HG02798 (cell line): Measurements from ENCODE around the gene DHRS7C.

Source experiments
- ATAC-seq: cut with Tn5 transposase; IDR thresholded peaks from one replicate; pipeline ENCODE4 v1.9.1; 2021; ENCODE audit warnings: mild to moderate bottlenecking; ENCODE audit not compliant: unreplicated experiment, poor library complexity

DHRS7C gene

DNA sequence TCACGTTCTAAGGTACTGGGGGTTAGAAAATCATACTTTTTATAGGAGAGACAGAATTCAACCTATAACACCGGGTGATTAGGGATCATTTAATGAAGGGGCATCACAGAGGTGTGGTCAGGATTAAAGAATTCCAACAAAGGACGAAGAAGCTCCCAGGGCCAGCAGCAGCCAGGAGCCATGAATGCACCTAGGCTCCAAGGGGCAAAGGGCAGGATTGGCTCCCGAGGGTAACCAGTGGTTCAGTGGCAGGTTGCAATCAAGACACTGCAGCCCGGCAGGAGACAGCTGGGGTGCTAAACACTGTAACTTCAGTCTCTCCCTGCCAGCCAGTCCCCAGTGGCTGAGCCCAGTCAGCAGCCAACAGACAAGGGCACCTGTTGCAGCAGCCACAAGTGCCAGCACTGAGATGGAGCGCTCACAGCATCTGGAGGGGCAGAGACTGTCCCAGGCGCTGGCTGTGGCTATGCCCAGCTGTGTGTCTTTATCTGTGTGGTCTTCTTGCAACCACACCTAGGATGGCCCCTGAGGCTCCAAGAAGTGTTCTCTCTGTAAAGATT is 23.9 kb downstream of the DHRS7C start:
- ATAC-seq, result no peak

DNA sequence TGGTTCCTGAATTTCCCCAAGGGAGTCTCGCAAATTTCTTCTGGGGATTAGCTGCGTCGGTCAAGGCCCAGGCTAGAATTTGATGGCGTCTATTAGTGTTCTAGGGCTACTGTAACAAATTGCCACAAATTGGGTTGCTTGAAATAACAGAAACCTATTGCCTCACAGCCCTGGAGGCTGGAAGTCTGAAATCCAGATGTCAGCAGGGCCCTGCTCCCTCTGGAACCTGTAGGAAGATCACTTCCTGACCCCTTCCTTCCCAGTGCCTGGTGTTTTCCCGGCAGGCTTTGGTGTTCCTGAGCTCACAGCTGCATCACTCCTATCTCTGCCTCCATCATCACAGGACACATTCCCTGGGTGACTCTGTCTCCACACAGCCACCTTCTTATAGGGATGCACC is 24.4 kb downstream of the DHRS7C start:
- no peak for ATAC-seq

DNA sequence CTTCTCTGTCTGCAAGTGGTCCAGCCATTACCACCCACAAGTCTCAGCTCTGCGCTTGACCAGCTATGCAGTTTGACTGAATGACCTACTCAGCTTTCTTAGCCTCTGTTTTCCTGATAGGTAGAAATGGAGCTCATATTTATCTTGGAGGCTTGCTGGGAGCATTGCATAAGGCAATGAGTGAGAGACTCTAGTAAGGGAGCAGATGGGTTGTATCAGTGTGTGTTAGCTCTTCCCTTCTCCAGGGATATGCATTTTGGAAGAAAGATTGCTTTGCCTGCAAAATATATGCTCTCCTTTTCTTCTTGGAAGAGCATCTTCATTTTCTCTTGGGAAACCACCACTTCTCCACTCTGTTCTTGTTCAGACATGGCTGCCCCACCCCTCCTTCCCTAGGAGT is 26.1 kb downstream of the DHRS7C start:
- ATAC-seq, result no peak

DNA sequence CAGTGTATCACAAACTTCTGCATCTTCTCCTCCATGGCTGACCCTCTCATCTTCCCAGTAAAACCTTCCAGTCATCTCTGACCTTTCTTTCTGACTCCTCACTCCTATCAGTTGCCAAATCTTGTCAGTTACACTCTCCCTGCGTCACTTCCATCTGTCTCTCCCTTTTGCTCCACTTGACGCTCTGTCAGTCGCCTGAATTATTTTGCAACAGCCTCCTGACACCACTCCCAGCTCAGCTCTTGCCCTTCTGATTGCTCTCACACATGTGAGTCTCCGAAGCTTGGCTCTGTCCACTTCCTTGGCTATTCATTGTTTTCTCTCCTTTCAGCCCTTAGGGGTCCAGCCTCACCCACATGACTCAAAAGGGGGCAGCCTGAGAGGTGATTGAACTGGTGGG is 27.7 kb downstream of the DHRS7C start:
- no peak for ATAC-seq

DNA sequence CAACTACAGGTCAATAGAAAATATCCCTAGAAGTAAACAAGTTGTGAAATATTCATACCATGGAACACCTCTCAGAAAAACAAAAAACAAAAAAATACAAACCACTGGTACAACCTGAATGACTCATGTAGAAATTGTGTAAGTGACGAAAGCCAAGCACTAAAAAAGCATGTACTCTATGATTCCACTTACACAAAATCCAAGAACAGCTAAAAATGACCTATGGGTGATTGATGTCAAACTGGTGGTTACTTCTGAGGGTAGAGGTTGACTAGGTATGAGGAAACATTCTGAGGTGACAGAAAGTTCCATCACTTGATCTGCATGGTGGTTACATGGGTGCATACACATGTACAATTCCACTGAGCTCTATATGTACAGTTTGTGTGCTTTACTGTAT is 31.1 kb downstream of the DHRS7C start:
- no peak for ATAC-seq

DNA sequence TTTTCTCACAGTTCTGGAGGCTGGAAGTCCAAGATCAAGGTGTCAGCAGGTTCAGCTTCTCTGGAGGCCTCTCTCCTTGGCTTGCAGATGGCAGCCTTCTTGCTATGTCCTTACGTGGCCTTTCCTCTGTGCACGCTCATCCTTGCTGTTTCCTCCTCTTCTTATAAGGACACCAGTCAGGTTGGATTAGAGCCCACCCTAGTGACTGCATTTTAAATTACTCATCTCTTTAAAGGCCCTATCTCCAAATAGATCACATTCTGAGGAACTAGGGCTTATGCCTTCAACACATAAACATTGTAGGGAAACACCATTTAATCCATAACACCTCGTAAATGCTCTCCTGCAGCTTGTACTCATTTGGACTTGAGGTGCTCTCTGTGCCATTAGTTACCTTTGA is 36.3 kb downstream of the DHRS7C start:
- ATAC-seq, result no peak

DNA sequence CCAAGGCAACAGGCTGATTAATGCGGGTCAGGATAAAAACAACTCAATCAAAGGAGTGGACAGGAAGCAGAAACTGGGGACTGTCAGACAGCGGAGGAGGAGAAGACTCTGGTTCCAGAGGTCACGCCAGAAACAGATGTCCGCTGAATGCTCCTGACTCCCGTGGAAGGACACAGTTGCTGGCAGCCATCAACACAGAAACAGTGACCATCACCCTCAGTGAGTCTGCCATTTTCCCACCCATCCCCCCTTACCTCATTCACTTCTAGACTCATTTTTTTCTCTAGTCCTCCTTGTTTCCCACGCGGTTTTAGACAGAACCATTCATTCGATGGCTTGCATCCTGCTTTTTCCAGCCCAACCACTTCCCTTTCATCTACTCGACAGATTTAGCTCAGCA is 40.9 kb downstream of the DHRS7C start:
- no peak for ATAC-seq

DNA sequence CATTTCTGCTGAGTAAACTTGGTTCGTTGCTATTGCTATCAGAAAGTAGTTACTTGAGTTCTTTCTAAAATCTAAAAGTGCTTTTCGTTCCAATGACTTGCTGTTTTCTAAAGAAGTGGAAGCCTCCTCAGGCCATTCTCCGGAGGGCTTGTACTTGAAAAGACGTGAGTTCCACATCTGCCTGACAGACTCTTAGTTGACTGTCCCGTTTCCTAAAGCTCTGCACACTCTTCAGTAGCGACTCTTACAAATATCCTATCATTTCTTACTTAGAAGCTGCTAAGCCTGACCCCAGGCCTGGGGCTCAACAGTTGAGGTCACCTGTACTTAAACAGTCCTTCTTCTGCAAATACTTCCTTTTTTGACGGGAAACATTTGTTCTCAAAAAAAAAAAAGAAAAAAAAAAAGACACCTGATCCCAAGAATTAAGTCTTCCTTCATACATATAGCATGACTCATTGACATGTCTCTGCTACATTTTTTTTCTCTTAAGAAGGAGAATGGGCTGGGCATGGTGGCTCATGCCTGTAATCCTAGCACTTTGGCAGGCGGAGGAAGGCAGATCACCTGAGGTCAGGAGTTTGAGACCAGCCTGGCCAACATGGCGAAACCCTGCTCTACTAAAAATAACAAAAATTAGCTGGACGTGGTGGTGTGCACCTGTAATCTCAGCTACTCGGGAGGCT is 61.5 kb downstream of the DHRS7C start:
- no peak for ATAC-seq

DNA sequence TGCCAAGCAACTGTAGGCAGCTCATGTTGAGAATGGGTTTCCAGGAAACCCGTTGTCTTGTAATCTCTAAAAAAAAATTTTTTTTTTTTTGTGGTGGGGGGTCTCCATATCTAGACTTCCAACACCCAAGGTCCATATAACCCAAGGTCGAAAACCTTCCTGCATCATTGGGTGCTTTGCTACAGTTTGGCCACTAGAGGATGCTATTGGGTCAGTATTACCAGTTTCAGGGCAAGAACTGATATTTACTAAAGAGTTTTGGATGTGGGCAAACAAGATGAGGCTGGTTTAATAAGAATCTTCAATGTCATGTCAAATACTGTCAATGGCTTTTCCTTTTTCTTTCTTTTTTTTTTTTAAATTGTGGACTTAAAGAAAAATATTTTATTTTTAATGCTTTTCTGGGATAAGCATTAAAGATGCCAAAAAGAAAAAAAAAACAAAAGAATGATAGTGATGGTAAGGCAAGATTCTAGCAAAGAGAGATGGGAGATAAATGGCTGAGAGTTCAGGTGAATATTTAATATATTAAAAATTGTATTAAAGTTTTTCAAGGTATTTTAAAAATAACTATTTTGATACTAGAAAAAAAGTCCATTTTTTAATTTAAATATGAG is 62.2 kb downstream of the DHRS7C start:
- ATAC-seq, result no peak

DNA sequence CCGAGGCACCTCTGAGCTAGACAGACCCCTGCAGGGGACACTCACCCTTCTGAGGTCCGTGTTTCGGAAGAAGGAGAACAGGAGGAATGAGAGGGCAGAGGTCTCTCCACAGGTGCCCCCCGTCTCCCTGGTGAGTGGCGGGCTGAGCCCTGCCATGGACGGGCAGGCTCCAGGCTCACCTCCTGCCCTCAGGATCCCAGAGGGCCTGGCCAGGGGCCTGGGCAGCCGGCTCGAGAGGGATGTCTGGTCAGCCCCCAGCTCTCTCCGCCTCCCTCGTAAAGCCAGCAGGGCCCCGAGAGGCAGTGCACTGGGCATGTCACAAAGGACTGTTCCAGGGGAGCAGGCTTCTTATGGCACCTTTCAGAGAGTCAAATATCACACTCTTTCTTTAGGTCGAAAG is 62.8 kb downstream of the DHRS7C start:
- ATAC-seq, result no peak

DNA sequence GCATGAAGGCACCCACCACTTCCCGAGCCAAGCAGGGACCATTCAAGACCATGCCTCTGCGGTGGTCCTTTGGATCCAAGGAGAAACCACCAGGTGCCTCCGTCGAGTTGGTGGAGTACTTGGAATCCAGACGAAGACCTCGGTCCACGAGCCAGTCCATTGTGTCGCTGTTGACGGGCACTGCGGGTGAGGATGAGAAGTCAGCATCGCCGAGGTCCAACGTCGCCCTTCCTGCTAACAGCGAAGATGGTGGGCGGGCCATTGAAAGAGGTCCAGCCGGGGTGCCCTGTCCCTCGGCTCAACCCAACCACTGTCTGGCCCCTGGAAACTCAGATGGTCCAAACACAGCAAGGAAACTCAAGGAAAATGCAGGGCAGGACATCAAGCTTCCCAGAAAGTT is 63.4 kb downstream of the DHRS7C start:
- ATAC-seq, result no peak

DNA sequence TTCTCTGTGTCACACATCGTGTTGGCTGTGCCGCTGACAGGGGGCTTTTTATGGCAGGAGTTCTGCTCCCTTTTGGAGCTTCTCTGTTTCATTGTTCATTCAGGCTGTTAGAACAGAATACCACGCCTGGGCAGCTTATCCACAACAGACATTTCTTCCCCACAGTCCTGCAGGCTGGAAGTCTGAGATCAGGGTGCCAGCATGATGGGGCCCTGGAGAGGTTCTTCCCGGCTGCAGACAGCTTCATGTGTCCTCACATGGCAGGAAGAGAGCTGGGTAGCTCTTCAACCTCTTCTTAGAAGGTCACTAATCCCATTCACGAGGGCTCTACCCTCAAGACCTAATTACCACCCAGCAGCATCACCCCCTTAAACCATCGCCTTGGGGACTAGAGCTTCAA is 65.1 kb downstream of the DHRS7C start:
- ATAC-seq, result no peak

DNA sequence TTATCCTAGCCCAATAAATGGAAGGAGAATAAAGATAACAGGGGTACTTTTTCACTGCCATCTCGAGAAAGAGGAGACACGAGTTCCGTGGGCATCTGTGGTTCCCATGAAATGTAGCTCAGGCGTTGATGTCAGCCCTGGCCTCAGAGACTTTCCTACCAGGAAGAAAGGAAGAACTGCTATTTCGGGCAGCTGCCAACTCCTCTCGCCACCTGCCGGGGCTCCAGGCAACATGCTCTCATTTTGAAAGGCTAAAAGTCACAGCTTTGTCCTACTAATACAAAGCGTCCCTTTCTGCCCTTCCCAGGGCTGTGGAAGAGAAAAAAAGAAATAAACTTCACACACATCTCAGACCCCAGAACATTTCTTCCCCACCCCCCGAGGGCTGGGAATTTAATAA is 65.8 kb downstream of the DHRS7C start:
- ATAC-seq, result no peak
